ENCODE measurements around the gene GPR26.

DNA sequence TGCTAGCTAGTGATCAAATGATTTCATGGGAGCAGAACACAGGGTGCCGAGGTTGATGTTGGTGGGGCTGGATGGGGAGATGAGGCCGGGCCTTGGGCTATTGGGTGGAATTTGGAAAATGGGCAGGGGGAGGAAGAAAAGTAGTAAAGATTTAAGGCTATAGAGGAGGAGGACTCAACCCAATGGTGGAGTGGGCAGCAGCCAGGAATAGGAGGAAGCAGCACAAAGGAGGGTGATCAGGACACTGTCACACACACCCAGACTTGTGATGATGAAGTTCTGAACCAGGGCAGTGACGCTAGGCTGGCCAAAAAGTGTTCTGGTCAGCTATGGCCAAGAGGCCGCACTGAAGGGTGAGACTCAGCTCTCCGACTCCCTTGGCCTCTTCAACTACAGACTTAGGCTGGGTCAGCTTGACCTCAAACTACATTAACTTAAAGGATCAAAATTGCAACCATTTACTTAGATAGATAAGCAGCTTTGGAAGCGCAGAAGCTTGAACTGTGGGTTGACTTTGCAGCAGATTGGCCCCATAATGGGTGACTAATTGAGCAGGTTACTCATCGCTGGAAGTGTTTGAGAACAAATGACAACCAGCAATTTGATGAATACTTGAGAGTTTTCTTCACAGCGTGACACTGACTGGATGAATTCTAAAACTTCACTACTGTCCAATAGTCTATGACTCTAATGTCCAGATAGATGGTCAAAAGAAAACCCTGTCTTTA, 29.4 kb upstream of the GPR26 start:
- TF ChIP-seq, protein P1, sequence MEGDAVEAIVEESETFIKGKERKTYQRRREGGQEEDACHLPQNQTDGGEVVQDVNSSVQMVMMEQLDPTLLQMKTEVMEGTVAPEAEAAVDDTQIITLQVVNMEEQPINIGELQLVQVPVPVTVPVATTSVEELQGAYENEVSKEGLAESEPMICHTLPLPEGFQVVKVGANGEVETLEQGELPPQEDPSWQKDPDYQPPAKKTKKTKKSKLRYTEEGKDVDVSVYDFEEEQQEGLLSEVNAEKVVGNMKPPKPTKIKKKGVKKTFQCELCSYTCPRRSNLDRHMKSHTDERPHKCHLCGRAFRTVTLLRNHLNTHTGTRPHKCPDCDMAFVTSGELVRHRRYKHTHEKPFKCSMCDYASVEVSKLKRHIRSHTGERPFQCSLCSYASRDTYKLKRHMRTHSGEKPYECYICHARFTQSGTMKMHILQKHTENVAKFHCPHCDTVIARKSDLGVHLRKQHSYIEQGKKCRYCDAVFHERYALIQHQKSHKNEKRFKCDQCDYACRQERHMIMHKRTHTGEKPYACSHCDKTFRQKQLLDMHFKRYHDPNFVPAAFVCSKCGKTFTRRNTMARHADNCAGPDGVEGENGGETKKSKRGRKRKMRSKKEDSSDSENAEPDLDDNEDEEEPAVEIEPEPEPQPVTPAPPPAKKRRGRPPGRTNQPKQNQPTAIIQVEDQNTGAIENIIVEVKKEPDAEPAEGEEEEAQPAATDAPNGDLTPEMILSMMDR (IDR thresholded peaks at IDR 0.05): no peak
- no peak for TF ChIP-seq POLR2A (IDR thresholded peaks at IDR 0.05)
